Measurements from ENCODE around the gene ASCC1.

DNA sequence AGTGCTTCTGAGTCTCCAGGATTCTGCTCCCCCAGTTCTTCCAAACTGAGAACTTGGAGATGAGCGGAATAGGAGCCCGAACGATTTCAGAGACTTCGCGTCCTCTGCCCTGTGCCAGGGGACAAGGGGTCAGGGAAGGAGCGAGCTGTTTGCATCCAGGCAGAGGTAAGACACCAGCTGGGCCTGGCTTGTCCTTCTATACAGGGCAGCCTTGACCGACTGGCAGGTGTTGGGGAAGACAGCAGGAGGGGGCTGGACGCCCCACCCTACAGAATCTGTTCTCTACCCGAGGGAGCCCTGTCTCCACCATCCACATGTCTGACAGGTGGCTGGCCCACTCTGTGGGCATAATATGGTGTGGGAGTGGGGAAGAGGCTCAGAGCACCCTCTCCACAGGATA is 134.9 kb downstream of the ASCC1 start:
- TF ChIP-seq EZH2 (IDR thresholded peaks at IDR 0.05) (no peak), EZH2phosphoT487 (IDR thresholded peaks at IDR 0.05) (no peak)
- TF ChIP-seq, protein P1, sequence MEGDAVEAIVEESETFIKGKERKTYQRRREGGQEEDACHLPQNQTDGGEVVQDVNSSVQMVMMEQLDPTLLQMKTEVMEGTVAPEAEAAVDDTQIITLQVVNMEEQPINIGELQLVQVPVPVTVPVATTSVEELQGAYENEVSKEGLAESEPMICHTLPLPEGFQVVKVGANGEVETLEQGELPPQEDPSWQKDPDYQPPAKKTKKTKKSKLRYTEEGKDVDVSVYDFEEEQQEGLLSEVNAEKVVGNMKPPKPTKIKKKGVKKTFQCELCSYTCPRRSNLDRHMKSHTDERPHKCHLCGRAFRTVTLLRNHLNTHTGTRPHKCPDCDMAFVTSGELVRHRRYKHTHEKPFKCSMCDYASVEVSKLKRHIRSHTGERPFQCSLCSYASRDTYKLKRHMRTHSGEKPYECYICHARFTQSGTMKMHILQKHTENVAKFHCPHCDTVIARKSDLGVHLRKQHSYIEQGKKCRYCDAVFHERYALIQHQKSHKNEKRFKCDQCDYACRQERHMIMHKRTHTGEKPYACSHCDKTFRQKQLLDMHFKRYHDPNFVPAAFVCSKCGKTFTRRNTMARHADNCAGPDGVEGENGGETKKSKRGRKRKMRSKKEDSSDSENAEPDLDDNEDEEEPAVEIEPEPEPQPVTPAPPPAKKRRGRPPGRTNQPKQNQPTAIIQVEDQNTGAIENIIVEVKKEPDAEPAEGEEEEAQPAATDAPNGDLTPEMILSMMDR (IDR thresholded peaks at IDR 0.05), result no peak

Data from neural progenitor cell (in vitro differentiated cells).